H1 (cell line): ENCODE data around the gene TCEA3. TPM values are rescaled to one million over a fixed set of nuclear protein-coding genes. Genes with fewer than 3 reads are reported as not detected.

Experiments used
- CTCF ChIA-PET: fragments of 300-600 bp; sonication (Branson Sonifier 250); formaldehyde crosslinking; loops from one replicate; lab custom pipeline; 2021; ENCODE audit not compliant: partially characterized antibody; lab: Charles Lee
- POLR2A ChIA-PET: fragments of 300-600 bp; sonication (Branson Sonifier 250); formaldehyde crosslinking; loops from one replicate; lab custom pipeline; 2021; ENCODE audit warnings: inconsistent platforms; ENCODE audit not compliant: partially characterized antibody; lab: Charles Lee
- DNase-seq, 2 experiments: peaks; one replicate each; pipeline versions ENCODE4 v3.0.0 to v3.0.0-alpha.2; 2010 to 2022; ENCODE audit warnings: low spot score in 2 of 2, low read depth in 1 of 2, mixed read lengths in 1 of 2
- FAIRE-seq: peaks from 2 replicates; lab custom pipeline; 2011; peaks lifted over from hg19 to GRCh38; lab: Jason Lieb, UNC
- H2AFZ ChIP-seq: 2 replicates; pipeline ENCODE4 v1.8.1; 2012; ENCODE audit warnings: low read length, inconsistent platforms
- H2AK5ac ChIP-seq: 2 replicates; pipeline ENCODE4 v1.6.1; 2013; ENCODE audit warnings: low read depth, low read length
- H2BK120ac ChIP-seq: replicated peaks from 2 replicates; pipeline ENCODE3; 2013; ENCODE audit warnings: low read depth, low read length, inconsistent platforms
- H2BK12ac ChIP-seq: 2 replicates; pipeline ENCODE4 v1.6.1; 2013; ENCODE audit warnings: low read depth, low read length
- H2BK15ac ChIP-seq: 2 replicates; pipeline ENCODE4 v1.6.1; 2013; ENCODE audit warnings: low read length
- H2BK20ac ChIP-seq: 2 replicates; pipeline ENCODE4 v1.6.1; 2013; ENCODE audit warnings: low read length
- H2BK5ac ChIP-seq: 2 replicates; pipeline ENCODE4 v1.6.1; 2013; ENCODE audit warnings: low read depth, low read length
- H3K14ac ChIP-seq: 2 replicates; pipeline ENCODE4 v1.6.1; 2013; ENCODE audit warnings: inconsistent platforms; ENCODE audit not compliant: insufficient read length
- H3K18ac ChIP-seq: 2 replicates; pipeline ENCODE4 v1.6.1; 2013; ENCODE audit warnings: low read length; ENCODE audit errors: extremely low read depth
- H3K23ac ChIP-seq: 2 replicates; pipeline ENCODE4 v1.6.1; 2013; ENCODE audit warnings: inconsistent platforms; ENCODE audit not compliant: insufficient read length
- H3K23me2 ChIP-seq: 2 replicates; pipeline ENCODE4 v1.6.1; 2013; ENCODE audit warnings: low read depth, low read length
- H3K27ac ChIP-seq: 2 replicates; pipeline ENCODE4 v1.6.1; 2011; ENCODE audit warnings: low read depth, low read length, inconsistent platforms
- H3K27me3 ChIP-seq, 4 experiments: replicated peaks in 1 of 4; 1 replicate in 1 of 4; 2 replicates in 3 of 4; pipeline versions ENCODE4 v1.6.1 to v1.8.1; 2011 to 2013; ENCODE audit warnings: low read length in 3 of 4, mild to moderate bottlenecking in 3 of 4, inconsistent platforms in 2 of 4, mixed read lengths in 2 of 4, moderate library complexity in 1 of 4; ENCODE audit not compliant: control insufficient read depth in 3 of 4, insufficient read depth in 3 of 4; ENCODE audit errors: extremely low read depth in 1 of 4
- H3K36me3 ChIP-seq, 4 experiments: 2 replicates each; pipeline versions ENCODE4 v1.6.1 to v1.8.1; 2011 to 2013; ENCODE audit warnings: mild to moderate bottlenecking in 4 of 4, low read length in 3 of 4, moderate library complexity in 2 of 4, control low read depth in 1 of 4, inconsistent platforms in 1 of 4; ENCODE audit not compliant: insufficient read depth in 4 of 4, control insufficient read depth in 2 of 4
- H3K4ac ChIP-seq: replicated peaks from 2 replicates; pipeline ENCODE3; 2013; ENCODE audit warnings: low read length, low read depth, mixed read lengths, inconsistent platforms; ENCODE audit not compliant: insufficient read length
- H3K4me1 ChIP-seq, 4 experiments: replicated peaks in 1 of 4; 1 replicate in 1 of 4; 2 replicates in 3 of 4; pipeline versions ENCODE4 v1.6.1 to v1.8.1; 2011 to 2013; ENCODE audit warnings: low read length in 3 of 4, inconsistent platforms in 2 of 4, mixed read lengths in 1 of 4; ENCODE audit not compliant: insufficient read depth in 4 of 4, control insufficient read depth in 3 of 4
- H3K4me2 ChIP-seq, 2 experiments: 2 replicates each; pipeline versions ENCODE4 v1.6.1 to v1.8.1; 2011 to 2013; ENCODE audit warnings: low read depth in 2 of 2, low read length in 2 of 2, control low read depth in 1 of 2, inconsistent platforms in 1 of 2, mild to moderate bottlenecking in 1 of 2; ENCODE audit not compliant: insufficient read depth in 1 of 2
- H3K4me3 ChIP-seq, 4 experiments: fragments of 200-600, 300-600 bp in 1 of 4; sonication (generic), shearing (Covaris generic), sonication (Bioruptor Twin) in 1 of 4; 2 replicates each; pipeline versions ENCODE4 v1.5.1 to v1.8.1; 2011 to 2016; ENCODE audit warnings: low read length in 4 of 4, low read depth in 3 of 4, control low read depth in 2 of 4, inconsistent platforms in 2 of 4, mild to moderate bottlenecking in 2 of 4, mixed read lengths in 1 of 4, moderate library complexity in 1 of 4; ENCODE audit not compliant: insufficient read depth in 2 of 4; ENCODE audit errors: extremely low read depth in 1 of 4
- H3K56ac ChIP-seq: replicated peaks from 2 replicates; pipeline ENCODE3; 2013; ENCODE audit warnings: low read depth, mild to moderate bottlenecking, mixed read lengths, low read length, inconsistent platforms; ENCODE audit not compliant: insufficient read length
- H3K79me1 ChIP-seq: 2 replicates; pipeline ENCODE4 v1.6.1; 2013; ENCODE audit warnings: low read depth, low read length, control low read depth
- H3K79me2 ChIP-seq, 2 experiments: 2 replicates each; pipeline versions ENCODE4 v1.6.1 to v1.8.1; 2012 to 2013; ENCODE audit warnings: low read length in 2 of 2, mild to moderate bottlenecking in 2 of 2, inconsistent platforms in 1 of 2; ENCODE audit not compliant: insufficient read depth in 2 of 2, control insufficient read depth in 1 of 2
- H3K9ac ChIP-seq, 4 experiments: replicated peaks in 1 of 4; 1 replicate in 1 of 4; 2 replicates in 3 of 4; pipeline versions ENCODE4 v1.6.1 to v1.8.1; 2011 to 2013; ENCODE audit warnings: low read depth in 3 of 4, low read length in 3 of 4, control low read depth in 2 of 4, mild to moderate bottlenecking in 2 of 4, moderate library complexity in 2 of 4, inconsistent platforms in 1 of 4; ENCODE audit errors: extremely low read depth in 1 of 4
- H3K9me3 ChIP-seq, 2 experiments: 2 replicates each; pipeline versions ENCODE4 v1.6.1 to v1.8.1; 2012 to 2013; ENCODE audit warnings: mild to moderate bottlenecking in 2 of 2, moderate library complexity in 2 of 2, control low read depth in 1 of 2, inconsistent platforms in 1 of 2, low read depth in 1 of 2, low read length in 1 of 2, mixed read lengths in 1 of 2; ENCODE audit not compliant: insufficient read depth in 2 of 2
- H4K20me1 ChIP-seq, 2 experiments: replicated peaks in 1 of 2; 2 replicates each; pipeline versions ENCODE3 to v1.8.1; 2011 to 2013; ENCODE audit warnings: inconsistent platforms in 2 of 2, low read length in 2 of 2, mild to moderate bottlenecking in 1 of 2; ENCODE audit not compliant: insufficient read depth in 2 of 2, control insufficient read depth in 1 of 2
- H4K5ac ChIP-seq: 2 replicates; pipeline ENCODE4 v1.6.1; 2013; ENCODE audit warnings: low read length, low read depth, mixed read lengths, inconsistent platforms; ENCODE audit not compliant: insufficient read length
- H4K8ac ChIP-seq: 2 replicates; pipeline ENCODE4 v1.8.0; 2013; ENCODE audit warnings: mild to moderate bottlenecking, moderate library complexity, low read length, inconsistent platforms; ENCODE audit not compliant: insufficient read depth; ENCODE audit errors: extremely low read depth
- H4K91ac ChIP-seq: replicated peaks from 2 replicates; pipeline ENCODE3; 2013; ENCODE audit warnings: low read length, mixed read lengths, inconsistent platforms; ENCODE audit not compliant: insufficient read length
- CBX5 ChIP-seq: fragments of 300-800, 300-1000 bp; sonication (generic); IDR thresholded peaks from 2 replicates; pipeline ENCODE4 v1.7.1; 2016; ENCODE audit warnings: antibody characterized with exemption, low read length, low read depth
- FOSL1 ChIP-seq: IDR thresholded peaks from 2 replicates; pipeline ENCODE4 v1.6.1; 2011; ENCODE audit warnings: mild to moderate bottlenecking, low read depth, low read length, moderate library complexity; ENCODE audit not compliant: insufficient read depth
- HDAC6 ChIP-seq: IDR thresholded peaks from one replicate; pipeline ENCODE4 v1.7.1; 2012; ENCODE audit warnings: low read depth, mild to moderate bottlenecking, inconsistent platforms, low read length, moderate library complexity
- TAF1 ChIP-seq: IDR thresholded peaks from 2 replicates; pipeline ENCODE4 v1.6.1; 2011; ENCODE audit warnings: mild to moderate bottlenecking, low read depth, low read length
- WGBS, 2 experiments: shearing (Covaris generic) in 1 of 2; methylation state at CpG; one replicate each; pipeline versions ENCODE4 v1.1.6 to v1.1.7; 2013 to 2015; ENCODE audit warnings: low lambda C conversion rate in 2 of 2, mixed read lengths in 2 of 2, inconsistent platforms in 1 of 2, low coverage in 1 of 2, missing lambda C conversion rate in 1 of 2; ENCODE audit not compliant: insufficient replicate concordance in 2 of 2, insufficient coverage in 1 of 2, insufficient read length in 1 of 2; ENCODE audit errors: extremely low coverage in 1 of 2, missing lambda C conversion rate in 1 of 2; 5-methylcytosine and 5-hydroxymethylcytosine counted together
- polyA plus RNA-seq, 7 experiments: library from polyadenylated mRNA; depleted of rRNA in 3 of 7; stranded (reverse) in 5 of 7; unstranded in 2 of 7; fragments of >200 nt in 5 of 7; fragments of 200-250 nt in 2 of 7; gene quantifications; 1 replicate in 5 of 7; 2 replicates in 1 of 7; 4 replicates in 1 of 7; pipeline versions ENCODE4 v1.2.1 to v1.2.3, GENCODE V29; 2011 to 2013; ENCODE audit warnings: missing spikeins in 2 of 7, mixed read lengths in 2 of 7
- total RNA-seq: library from RNA; stranded (reverse); fragmentation: NEBNext Ultra II Directional; extraction: Animal tissue kit (Norgen Biotek cat#: 25700); gene quantifications from 2 replicates; pipeline ENCODE4 v1.2.1, GENCODE V29; 2021

The TCEA3 gene
- total and polyA plus RNA-seq, 2 of the 8 experiments (the other 6 are each of a cell fraction or from before 2014, with no cell fraction given), result 0.08 TPM; not detected in 1

DNA sequence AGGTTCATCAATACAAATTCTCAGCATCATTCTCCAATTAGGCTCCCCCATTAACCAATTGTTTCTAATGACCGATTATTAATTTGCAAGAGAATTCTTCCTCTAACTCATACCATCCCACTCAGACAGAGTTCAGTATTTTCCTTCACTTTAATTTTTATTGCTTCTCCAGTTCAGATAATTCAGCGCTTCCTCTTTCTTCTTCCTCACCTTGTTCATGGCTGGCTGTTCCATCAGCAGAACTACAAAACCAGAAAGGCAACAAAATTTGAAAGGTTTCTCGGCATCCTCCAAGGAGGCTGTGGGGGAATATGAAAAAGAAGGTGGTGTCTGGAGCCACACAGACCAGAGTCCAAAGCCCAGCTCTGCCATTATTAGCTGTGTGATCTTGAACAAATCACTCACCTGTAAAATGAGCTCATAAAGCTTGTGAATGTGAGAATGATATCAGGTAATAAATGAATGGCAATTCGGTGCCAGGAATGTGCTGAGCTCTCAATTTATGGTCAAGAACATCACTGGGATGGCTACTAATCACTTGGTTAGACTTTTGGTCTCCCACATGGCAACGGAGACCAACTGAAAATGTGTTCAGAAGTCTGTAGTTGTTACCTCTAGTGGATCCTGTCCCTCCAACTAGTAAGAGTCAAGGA, 43.2 kb downstream of the TCEA3 start:
- no peaks in the 10 kb centered on the region for H3K79me2 ChIP-seq
- H4K91ac ChIP-seq, result no peak overlapping the region
- H2BK12ac ChIP-seq, result no peak overlapping the region
- H3K18ac ChIP-seq, result no peak overlapping the region
- FAIRE-seq, result no peak
- no peak overlapping the region for H2AK5ac ChIP-seq
- H3K4me1 ChIP-seq, result no peaks in the 10 kb centered on the region
- peaks cover 12 to 80% (median 56%) of the 10 kb centered on the region in 4 experiments for H3K27me3 ChIP-seq
- DNase-seq, result no peak
- H2BK20ac ChIP-seq, result no peak overlapping the region
- TF ChIP-seq TAF1 (no peak), FOSL1 (no peak), HDAC6 (no peak), CBX5 (no peak)
- no peak overlapping the region for H3K4ac ChIP-seq
- H2BK5ac ChIP-seq, result no peak overlapping the region
- H3K27ac ChIP-seq, result no peak overlapping the region
- H3K4me2 ChIP-seq, result no peak overlapping the region
- H2BK15ac ChIP-seq, result no peak overlapping the region
- CTCF ChIA-PET, result interaction anchor here (0.9 to 3.0 kb wide), 2 partner anchors 12 to 23 kb away, joined by 4 to 13 read pairs; no protein-coding TSS in a partner anchor
- H3K36me3 ChIP-seq, result no peaks in the 10 kb centered on the region
- H3K56ac ChIP-seq, result no peak overlapping the region
- H3K79me1 ChIP-seq, result no peaks in the 10 kb centered on the region
- H3K23me2 ChIP-seq, result no peaks in the 10 kb centered on the region
- H2AFZ ChIP-seq, result no peak overlapping the region
- no peaks in the 10 kb centered on the region for H3K9me3 ChIP-seq
- H3K14ac ChIP-seq, result no peak overlapping the region
- H4K20me1 ChIP-seq, result peaks cover 2 to 6% of the 10 kb centered on the region in 2 experiments
- POLR2A ChIA-PET, result interaction anchor here (1.1 to 1.2 kb wide), 2 partner anchors 31 to 38 kb away, joined by 3 read pairs; no protein-coding TSS in a partner anchor
- no peak overlapping the region for H4K8ac ChIP-seq
- 84% methylated on average over 5 of the region's 5 CpGs; no CpG with 5 or more reads in 1 of the 2 experiments for WGBS, 2 experiments
- no peak overlapping the region for H2BK120ac ChIP-seq
- H3K23ac ChIP-seq, result no peak overlapping the region
- no peak overlapping the region for H3K9ac ChIP-seq
- H4K5ac ChIP-seq, result no peak overlapping the region
- no peak overlapping the region for H3K4me3 ChIP-seq
